A549 (cell line): ENCODE measurements around the gene PDGFD.

ENCODE experiments used
- CEBPB ChIP-seq, 2 experiments: fragments of >200 bp in 1 of 2; sonication (Bioruptor Twin) in 1 of 2; formaldehyde crosslinking in 1 of 2; IDR thresholded peaks; 2 replicates each; pipeline ENCODE4 v1.6.1; 2012 to 2016
- E2F6 ChIP-seq: IDR thresholded peaks from 2 replicates; pipeline ENCODE4 v1.6.1; 2012; ENCODE audit warnings: low read depth, borderline replicate concordance
- ELK1 ChIP-seq: fragments of 150-350 bp; IDR thresholded peaks from 2 replicates; pipeline ENCODE4 v1.6.1; 2014; ENCODE audit warnings: low read depth, mild to moderate bottlenecking, low read length
- EP300 ChIP-seq, 2 experiments: fragments of >200 bp; sonication (Bioruptor Twin); formaldehyde crosslinking; IDR thresholded peaks; 2 replicates in 1 of 2; 3 replicates in 1 of 2; pipeline ENCODE4 v1.6.1; 2016 to 2017
- ESRRA ChIP-seq: fragments of 150-350 bp; IDR thresholded peaks from 2 replicates; pipeline ENCODE4 v1.6.1; 2014; ENCODE audit warnings: mild to moderate bottlenecking, low read length, borderline replicate concordance
- HDAC2 ChIP-seq: fragments of 200-600 bp; sonication (generic); IDR thresholded peaks from 2 replicates; pipeline ENCODE4 v1.6.1; 2016
- MYC ChIP-seq: IDR thresholded peaks from 2 replicates; pipeline ENCODE4 v1.6.1; 2012; ENCODE audit warnings: mild to moderate bottlenecking, inconsistent platforms, low read length, improper control_type of control experiment, borderline replicate concordance
- PHF8 ChIP-seq: fragments of 200-600 bp; sonication (generic); IDR thresholded peaks from 2 replicates; pipeline ENCODE4 v1.6.1; 2016; ENCODE audit warnings: low read depth, mild to moderate bottlenecking, antibody characterized with exemption, moderate library complexity, borderline replicate concordance
- POLR2A ChIP-seq: IDR thresholded peaks from 2 replicates; pipeline ENCODE4 v1.6.1; 2012; ENCODE audit warnings: mild to moderate bottlenecking, low read length
- POLR2AphosphoS2 ChIP-seq: conservative IDR thresholded peaks from 2 replicates; pipeline ENCODE4 v1.6.1; 2012; ENCODE audit warnings: low read length, improper control_type of control experiment, inconsistent platforms
- REST ChIP-seq: fragments of 200-600 bp; sonication (generic); IDR thresholded peaks from 2 replicates; pipeline ENCODE4 v1.6.1; 2016; ENCODE audit warnings: antibody characterized with exemption, mild to moderate bottlenecking, moderate library complexity
- USF2 ChIP-seq: fragments of 450-650 bp; IDR thresholded peaks from 2 replicates; pipeline ENCODE4 v1.6.1; 2014; ENCODE audit warnings: antibody characterized with exemption
- TF ChIP-seq, protein P1 (sequence below): fragments of >200 bp; sonication (Bioruptor Twin); formaldehyde crosslinking; IDR thresholded peaks from 3 replicates; pipeline ENCODE4 v1.5.1; 2016

DNA sequence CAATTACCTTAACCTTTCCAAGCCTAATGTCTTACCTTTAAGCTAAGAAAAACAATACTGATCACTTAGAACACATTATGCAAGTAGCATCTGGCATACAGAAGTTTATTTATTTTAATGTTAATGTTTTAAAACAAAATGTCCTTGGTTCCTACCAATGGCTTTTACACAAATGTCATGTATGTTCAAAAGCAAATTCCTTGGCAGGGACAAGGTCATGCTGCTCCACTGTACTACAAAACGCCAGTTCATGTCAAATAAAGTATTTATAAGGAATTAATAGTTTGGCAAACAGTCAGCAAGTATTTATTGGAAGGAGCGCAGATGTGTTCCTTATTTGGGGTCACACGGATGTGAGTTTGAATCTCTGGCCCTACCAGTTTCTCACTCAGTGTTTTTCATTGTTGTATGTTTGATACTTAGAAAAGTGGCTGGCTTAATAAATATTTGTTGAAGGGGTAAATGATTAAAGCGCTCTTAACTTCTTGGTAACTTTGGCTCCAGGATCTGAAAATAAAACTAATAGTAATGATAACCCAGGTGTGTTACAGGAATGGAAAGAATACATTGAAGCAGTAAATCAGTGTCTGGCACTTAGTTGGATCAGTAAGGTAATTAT, 108.9 kb downstream of the PDGFD start:
- TF ChIP-seq, protein P1, sequence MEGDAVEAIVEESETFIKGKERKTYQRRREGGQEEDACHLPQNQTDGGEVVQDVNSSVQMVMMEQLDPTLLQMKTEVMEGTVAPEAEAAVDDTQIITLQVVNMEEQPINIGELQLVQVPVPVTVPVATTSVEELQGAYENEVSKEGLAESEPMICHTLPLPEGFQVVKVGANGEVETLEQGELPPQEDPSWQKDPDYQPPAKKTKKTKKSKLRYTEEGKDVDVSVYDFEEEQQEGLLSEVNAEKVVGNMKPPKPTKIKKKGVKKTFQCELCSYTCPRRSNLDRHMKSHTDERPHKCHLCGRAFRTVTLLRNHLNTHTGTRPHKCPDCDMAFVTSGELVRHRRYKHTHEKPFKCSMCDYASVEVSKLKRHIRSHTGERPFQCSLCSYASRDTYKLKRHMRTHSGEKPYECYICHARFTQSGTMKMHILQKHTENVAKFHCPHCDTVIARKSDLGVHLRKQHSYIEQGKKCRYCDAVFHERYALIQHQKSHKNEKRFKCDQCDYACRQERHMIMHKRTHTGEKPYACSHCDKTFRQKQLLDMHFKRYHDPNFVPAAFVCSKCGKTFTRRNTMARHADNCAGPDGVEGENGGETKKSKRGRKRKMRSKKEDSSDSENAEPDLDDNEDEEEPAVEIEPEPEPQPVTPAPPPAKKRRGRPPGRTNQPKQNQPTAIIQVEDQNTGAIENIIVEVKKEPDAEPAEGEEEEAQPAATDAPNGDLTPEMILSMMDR, result no peak
- TF ChIP-seq REST, result no peak
- TF ChIP-seq EP300 (IDR thresholded peaks at IDR 0.05), result no peak
- TF ChIP-seq POLR2A, result no peak
- no peak for TF ChIP-seq USF2
- no peak for TF ChIP-seq ELK1
- TF ChIP-seq ESRRA, result no peak
- no peak for TF ChIP-seq HDAC2
- no peak for TF ChIP-seq E2F6
- no peak for TF ChIP-seq MYC
- no peak for TF ChIP-seq CEBPB (IDR thresholded peaks at IDR 0.05)
- TF ChIP-seq PHF8, result no peak
- no peak for TF ChIP-seq POLR2AphosphoS2
